A549 (cell line): ENCODE results near the gene WFDC5. TPM values are rescaled to one million over a fixed set of nuclear protein-coding genes. Genes with fewer than 3 reads are reported as not detected.

Experiments used
- ATAC-seq, 2 experiments: fragments of 200-7000 bp in 1 of 2; fragments of >200 bp in 1 of 2; cut with Nextera tagmentation in 1 of 2; cut with Tn5 transposase in 1 of 2; 3 replicates each; pipeline versions ENCODE4 v1.8.0 to v1.9.1; 2018 to 2020; ENCODE audit warnings: mild to moderate bottlenecking in 1 of 2, moderate library complexity in 1 of 2
- CTCF ChIA-PET: fragments of 300-600 bp; sonication (Branson Sonifier 250); formaldehyde crosslinking; extraction: SDS; loops from one replicate; lab custom pipeline; 2021; ENCODE audit warnings: antibody characterized with exemption, inconsistent platforms; lab: Yijun Ruan, JAX
- POLR2A ChIA-PET: fragments of 350-600 bp; formaldehyde crosslinking; extraction: SDS; loops from one replicate; lab custom pipeline; 2021; ENCODE audit warnings: antibody characterized with exemption, inconsistent platforms; lab: Yijun Ruan, JAX
- DNase-seq, 2 experiments: peaks; one replicate each; pipeline versions ENCODE4 v3.0.0 to v3.0.0-alpha.2; 2011 to 2016; ENCODE audit warnings: low read depth in 1 of 2, low spot score in 1 of 2
- FAIRE-seq: peaks from 2 replicates; lab custom pipeline; 2011; peaks lifted over from hg19 to GRCh38; lab: Jason Lieb, UNC
- H3K27ac ChIP-seq, 2 experiments: fragments of >200 bp; sonication (Bioruptor Twin); formaldehyde crosslinking; 3 replicates each; pipeline ENCODE4 v1.5.1; 2016 to 2017
- H3K4me1 ChIP-seq: fragments of >200 bp; sonication (Bioruptor Twin); formaldehyde crosslinking; 3 replicates; pipeline ENCODE4 v1.6.1; 2016
- H3K4me2 ChIP-seq: fragments of >200 bp; sonication (Bioruptor Twin); formaldehyde crosslinking; 3 replicates; pipeline ENCODE4 v1.6.1; 2016
- H3K4me3 ChIP-seq: fragments of >200 bp; sonication (Bioruptor Twin); formaldehyde crosslinking; 3 replicates; pipeline ENCODE4 v1.5.1; 2016
- H3K9me3 ChIP-seq: fragments of >200 bp; sonication (Bioruptor Twin); formaldehyde crosslinking; 3 replicates; pipeline ENCODE4 v1.6.1; 2016
- BHLHE40 ChIP-seq: IDR thresholded peaks from 2 replicates; pipeline ENCODE4 v1.6.1; 2012; ENCODE audit warnings: low read depth, low read length, inconsistent platforms
- CEBPB ChIP-seq, 2 experiments: fragments of >200 bp in 1 of 2; sonication (Bioruptor Twin) in 1 of 2; formaldehyde crosslinking in 1 of 2; IDR thresholded peaks; 2 replicates each; pipeline ENCODE4 v1.6.1; 2012 to 2016
- E2F6 ChIP-seq: IDR thresholded peaks from 2 replicates; pipeline ENCODE4 v1.6.1; 2012; ENCODE audit warnings: low read depth, borderline replicate concordance
- HDAC2 ChIP-seq: fragments of 200-600 bp; sonication (generic); IDR thresholded peaks from 2 replicates; pipeline ENCODE4 v1.6.1; 2016
- HOXA7 ChIP-seq: fragments of 250-450 bp; sonication (Bioruptor Pico); IDR thresholded peaks from 2 replicates; pipeline ENCODE4 v1.5.0; 2020; ENCODE audit warnings: mild to moderate bottlenecking, moderate library complexity
- HOXB13 ChIP-seq: fragments of 250-450 bp; sonication (Bioruptor Pico); IDR thresholded peaks from 2 replicates; pipeline ENCODE4 v1.5.0; 2020; ENCODE audit warnings: low read depth, mild to moderate bottlenecking, moderate library complexity
- HOXB5 ChIP-seq: fragments of 250-450 bp; sonication (Bioruptor Pico); IDR thresholded peaks from 2 replicates; pipeline ENCODE4 v1.5.0; 2020; ENCODE audit warnings: mild to moderate bottlenecking, moderate library complexity
- JUN ChIP-seq, 2 experiments: fragments of >200 bp; sonication (Bioruptor Twin); formaldehyde crosslinking; IDR thresholded peaks; 2 replicates in 1 of 2; 3 replicates in 1 of 2; pipeline ENCODE4 v1.6.1; 2016 to 2017
- JUNB ChIP-seq: fragments of >200 bp; sonication (Bioruptor Twin); formaldehyde crosslinking; IDR thresholded peaks from 2 replicates; pipeline ENCODE4 v1.6.1; 2016
- NR3C1 ChIP-seq: fragments of >200 bp; sonication (Bioruptor Twin); formaldehyde crosslinking; IDR thresholded peaks from 3 replicates; pipeline ENCODE4 v1.6.1; 2017
- POLR2A ChIP-seq: IDR thresholded peaks from 2 replicates; pipeline ENCODE4 v1.6.1; 2012; ENCODE audit warnings: mild to moderate bottlenecking, low read length
- RFX5 ChIP-seq: fragments of 450-650 bp; IDR thresholded peaks from 2 replicates; pipeline ENCODE4 v1.7.1; 2014; ENCODE audit warnings: antibody characterized with exemption, mild to moderate bottlenecking, moderate library complexity
- SREBF2 ChIP-seq: fragments of 450-650 bp; IDR thresholded peaks from 2 replicates; pipeline ENCODE4 v1.6.1; 2014; ENCODE audit warnings: mild to moderate bottlenecking, moderate library complexity
- ZC3H11A ChIP-seq: fragments of 450-650 bp; IDR thresholded peaks from 2 replicates; pipeline ENCODE4 v1.6.1; 2014; ENCODE audit warnings: antibody characterized with exemption, mild to moderate bottlenecking
- WGBS: methylation state at CpG from one replicate; pipeline ENCODE4 v1.1.6; 2017; ENCODE audit errors: missing lambda C conversion rate; 5-methylcytosine and 5-hydroxymethylcytosine counted together
- polyA plus RNA-seq, 4 experiments: library from polyadenylated mRNA; depleted of rRNA in 3 of 4; stranded (reverse); fragments of >200 nt; fragmentation: RNase III in 1 of 4; extraction: RNeasy Plus Mini Kit Qiagen cat#74134 plus additional on column Dnase treatment in 1 of 4; gene quantifications; 2 replicates in 3 of 4; 3 replicates in 1 of 4; pipeline ENCODE4 v1.2.3, GENCODE V29; 2011 to 2017
- TF ChIP-seq, protein P1 (sequence below): fragments of 450-650 bp; IDR thresholded peaks from 2 replicates; pipeline ENCODE4 v1.6.1; 2014; ENCODE audit warnings: antibody characterized with exemption
- TF ChIP-seq, protein P2 (sequence below): fragments of 250-450 bp; sonication (Bioruptor Pico); IDR thresholded peaks from 2 replicates; pipeline ENCODE4 v1.5.0; 2021; ENCODE audit warnings: mild to moderate bottlenecking, moderate library complexity, borderline replicate concordance

Gene WFDC5
- polyA plus RNA-seq, 2 of the 4 experiments (the other 2 are of a cell fraction): not detected

DNA sequence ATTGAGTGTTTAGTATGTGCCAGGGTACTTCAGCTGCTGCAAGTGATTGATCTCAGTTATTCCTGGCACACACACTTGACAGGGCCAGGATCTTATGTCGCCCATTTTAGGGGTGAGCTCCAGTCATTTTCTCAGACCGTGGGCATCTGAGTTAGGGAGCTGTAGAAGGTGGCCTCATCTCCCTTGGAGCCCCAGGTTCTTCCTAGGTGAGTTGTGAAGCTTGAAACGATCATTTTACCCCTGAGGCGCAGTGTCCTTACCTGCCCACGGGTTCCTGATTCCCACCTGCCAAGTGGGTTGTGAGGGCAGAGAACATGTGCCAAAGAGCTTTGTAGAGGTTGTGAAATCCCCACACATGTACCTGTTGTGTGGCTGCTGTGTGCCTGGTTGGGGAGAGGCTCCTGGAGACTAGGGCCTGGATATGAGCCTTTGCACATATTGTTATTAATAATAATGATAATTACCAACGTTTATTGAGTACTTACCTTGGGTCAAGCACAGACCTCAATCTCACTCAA lies 13.6 kb downstream of the WFDC5 start (continued):
- TF ChIP-seq HOXB5 (CRISPR knock-in tag): no peak
- no peak for TF ChIP-seq E2F6
- no peak for TF ChIP-seq HDAC2
- TF ChIP-seq RFX5: no peak
- no peak for TF ChIP-seq SREBF2
- TF ChIP-seq CEBPB (IDR thresholded peaks at IDR 0.05): no peak

DNA sequence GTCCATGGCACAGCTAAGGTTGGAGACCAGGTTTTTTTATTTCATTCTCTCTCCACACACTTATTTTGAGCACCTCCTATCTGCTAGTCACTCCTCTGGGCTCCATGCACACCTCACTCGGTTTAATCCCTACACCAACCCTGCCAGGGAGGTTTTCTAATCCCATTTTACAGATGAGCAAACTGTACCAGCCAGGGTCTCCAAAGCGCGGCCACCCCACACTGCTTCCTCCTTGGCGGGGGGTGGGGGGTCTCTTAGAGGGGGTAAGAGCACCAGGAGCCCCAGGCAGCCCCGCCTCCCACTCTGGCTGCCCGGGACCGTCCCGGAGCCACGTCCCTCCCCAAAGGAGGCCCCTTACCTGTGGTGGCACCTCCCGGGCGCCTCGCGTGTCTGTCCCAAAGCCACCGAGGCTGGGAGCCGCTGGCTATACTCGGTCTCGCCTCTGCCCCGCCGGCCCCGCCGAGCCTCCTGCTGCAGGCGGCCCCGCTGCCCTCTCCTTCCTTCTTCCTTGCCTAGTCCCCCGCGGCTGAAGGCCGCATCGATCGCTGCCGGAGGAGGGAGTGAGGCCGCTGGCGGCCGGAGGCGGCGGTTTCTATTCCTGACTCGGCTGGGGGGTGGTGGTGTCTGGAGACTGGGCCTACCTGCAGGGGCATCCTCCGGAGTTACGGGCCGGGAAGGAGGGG lies 14.3 kb downstream of the WFDC5 start, which contains the start of gene KCNS1:
KCNS1 (minus strand) TSS at position 565 of the 683 bp plus-strand sequence. CDS start 1,891 bp downstream, outside the sequence.
- TF ChIP-seq HOXB5 (CRISPR knock-in tag): no peak
- TF ChIP-seq ZC3H11A: no peak
- no peak for FAIRE-seq
- ATAC-seq: no peak
- Histone ChIP-seq H3K27ac (no peak within 1 kb of the TSS), H3K4me3 (no peak within 1 kb of the TSS), H3K9me3 (no peaks in the 10 kb centered on the region), H3K4me1 (no peaks in the 10 kb centered on the region), H3K4me2 (no peak within 1 kb of the TSS)
- ChIA-PET CTCF (interaction anchor here (1.0 to 7.3 kb wide), 10 partner anchors 9 to 212 kb away, joined by 3 to 98 read pairs (median 8); no protein-coding TSS in a partner anchor), POLR2A (no interaction called here)
- WGBS: 59% methylated on average over 25 of the region's 38 CpGs
- no peak for DNase-seq

- no peak overlapping the region for H3K27ac ChIP-seq
- POLR2A ChIA-PET: no interaction called here
- no peak overlapping the region for H3K4me3 ChIP-seq
- TF ChIP-seq JUNB: no peak
- TF ChIP-seq HOXB13: no peak
- no peak for TF ChIP-seq JUN (IDR thresholded peaks at IDR 0.05)
- TF ChIP-seq HOXA7 (CRISPR knock-in tag): no peak
- TF ChIP-seq BHLHE40: no peak
- TF ChIP-seq, protein P1, sequence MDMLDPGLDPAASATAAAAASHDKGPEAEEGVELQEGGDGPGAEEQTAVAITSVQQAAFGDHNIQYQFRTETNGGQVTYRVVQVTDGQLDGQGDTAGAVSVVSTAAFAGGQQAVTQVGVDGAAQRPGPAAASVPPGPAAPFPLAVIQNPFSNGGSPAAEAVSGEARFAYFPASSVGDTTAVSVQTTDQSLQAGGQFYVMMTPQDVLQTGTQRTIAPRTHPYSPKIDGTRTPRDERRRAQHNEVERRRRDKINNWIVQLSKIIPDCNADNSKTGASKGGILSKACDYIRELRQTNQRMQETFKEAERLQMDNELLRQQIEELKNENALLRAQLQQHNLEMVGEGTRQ: no peak
- TF ChIP-seq CEBPB (IDR thresholded peaks at IDR 0.05): no peak
- TF ChIP-seq, protein P2, sequence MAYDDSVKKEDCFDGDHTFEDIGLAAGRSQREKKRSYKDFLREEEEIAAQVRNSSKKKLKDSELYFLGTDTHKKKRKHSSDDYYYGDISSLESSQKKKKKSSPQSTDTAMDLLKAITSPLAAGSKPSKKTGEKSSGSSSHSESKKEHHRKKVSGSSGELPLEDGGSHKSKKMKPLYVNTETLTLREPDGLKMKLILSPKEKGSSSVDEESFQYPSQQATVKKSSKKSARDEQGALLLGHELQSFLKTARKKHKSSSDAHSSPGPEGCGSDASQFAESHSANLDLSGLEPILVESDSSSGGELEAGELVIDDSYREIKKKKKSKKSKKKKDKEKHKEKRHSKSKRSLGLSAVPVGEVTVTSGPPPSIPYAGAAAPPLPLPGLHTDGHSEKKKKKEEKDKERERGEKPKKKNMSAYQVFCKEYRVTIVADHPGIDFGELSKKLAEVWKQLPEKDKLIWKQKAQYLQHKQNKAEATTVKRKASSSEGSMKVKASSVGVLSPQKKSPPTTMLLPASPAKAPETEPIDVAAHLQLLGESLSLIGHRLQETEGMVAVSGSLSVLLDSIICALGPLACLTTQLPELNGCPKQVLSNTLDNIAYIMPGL: no peak
- no peak for TF ChIP-seq POLR2A
- no peak for TF ChIP-seq NR3C1
- TF ChIP-seq, all 56 proteins: peak for 0
- DNase-seq (no peak), ATAC-seq (no peak), FAIRE-seq (no peak)
- CTCF ChIA-PET: interaction anchor here (5.2 to 8.8 kb wide), 5 partner anchors 12 to 195 kb away, joined by 30 to 197 read pairs (median 103); partner anchors contain the start of gene WFDC5
- H3K9me3 ChIP-seq: no peaks in the 10 kb centered on the region
- 95% methylated on average over 91 of the region's 91 CpGs for WGBS
- H3K4me2 ChIP-seq: no peak overlapping the region
- no peaks in the 10 kb centered on the region for H3K4me1 ChIP-seq
Measured at GRCh38 chr20:45098103-45098773, 16.7 kb downstream of the WFDC5 start.
